ENCODE results near the gene GSC2.

GRCh38 chr22:19132693-19133400 lies 17.2 kb downstream of the GSC2 start:
- TF ChIP-seq CTCF (IDR thresholded peaks at IDR 0.05) (no peak), POLR2A (IDR thresholded peaks at IDR 0.05) (no peak)
